ENCODE data around the gene CUEDC1. TPM values are rescaled to one million over a fixed set of nuclear protein-coding genes. Genes with fewer than 3 reads are reported as not detected.

Gene CUEDC1
- total and polyA plus RNA-seq, 2 of the 13 experiments (the other 11 are each of a cell fraction or from before 2014, with no cell fraction given): 7.4 to 12.9 TPM

GRCh38 chr17:57988301-57989250, 33.4 kb upstream of the CUEDC1 start (continued):
- TF ChIP-seq ZNF780A (CRISPR knock-in tag; IDR thresholded peaks at IDR 0.05): 0 out of 2 replicates have a peak, but pooled peaks have one; percentile 71
- TF ChIP-seq ZNF687 (CRISPR knock-in tag; IDR thresholded peaks at IDR 0.05): peak; percentile 77
- peak; percentile 100 for TF ChIP-seq KDM2A (CRISPR knock-in tag; IDR thresholded peaks at IDR 0.05; ENCODE audit: borderline replicate concordance, low read depth)
- no peak for TF ChIP-seq ZNF468 (CRISPR knock-in tag; IDR thresholded peaks at IDR 0.05)
- TF ChIP-seq ZNF747 (CRISPR knock-in tag; IDR thresholded peaks at IDR 0.05; ENCODE audit: borderline replicate concordance): no peak
- TF ChIP-seq ZFP90 (CRISPR knock-in tag; IDR thresholded peaks at IDR 0.05; ENCODE audit: borderline replicate concordance): no peak; the same call in 1 of the 2 replicates
- TF ChIP-seq ZNF512 (CRISPR knock-in tag; IDR thresholded peaks at IDR 0.05): no peak
- no peak for TF ChIP-seq CERS6 (CRISPR knock-in tag; IDR thresholded peaks at IDR 0.05)
- no peak for TF ChIP-seq IKZF4 (CRISPR knock-in tag; IDR thresholded peaks at IDR 0.05; ENCODE audit: borderline replicate concordance, low read depth, not compliant biosample characterization)
- TF ChIP-seq FOXM1 (CRISPR knock-in tag; IDR thresholded peaks at IDR 0.05): no peak
- TF ChIP-seq ZFY (CRISPR knock-in tag; IDR thresholded peaks at IDR 0.05): no peak
- TF ChIP-seq HNF4G (IDR thresholded peaks at IDR 0.05; ENCODE audit: borderline replicate concordance, low read depth, low read length): peak; percentile 26; the same call in 1 of the 2 replicates
- TF ChIP-seq HNF4G (CRISPR knock-in tag; IDR thresholded peaks at IDR 0.05; ENCODE audit: borderline replicate concordance, low read depth): peak; percentile 25; the same call in 1 of the 2 replicates
- TF ChIP-seq ZBTB37 (CRISPR knock-in tag; IDR thresholded peaks at IDR 0.05): no peak
- TF ChIP-seq PRMT3 (CRISPR knock-in tag; IDR thresholded peaks at IDR 0.05; ENCODE audit: borderline replicate concordance, low read depth): peak; percentile 58; the same call in 1 of the 2 replicates
- no peak for TF ChIP-seq SRF (IDR thresholded peaks at IDR 0.05; ENCODE audit: low read depth, low read length)
- TF ChIP-seq ZNF644 (CRISPR knock-in tag; IDR thresholded peaks at IDR 0.05; ENCODE audit: low read depth): no peak
- peak; percentile 59; the same call in 1 of the 2 replicates for TF ChIP-seq ZNF205 (CRISPR knock-in tag; IDR thresholded peaks at IDR 0.05)
- TF ChIP-seq NR2F6 (IDR thresholded peaks at IDR 0.05): peak; percentile 63
- TF ChIP-seq NR2F6 (CRISPR knock-in tag; IDR thresholded peaks at IDR 0.05): peak; percentile 49; the same call in 1 of the 2 replicates

Data from HepG2 (cell line).